DMS153 treated with DMSO at 0.1 percent for 48 hours (cell line): Measurements from ENCODE around the gene ALG2.
A peak's percentile ranks its signal among the peaks of the same experiment; 100 is the strongest.

ENCODE experiments used
- DNase-seq: peaks from one replicate; lab custom pipeline; 2025; ENCODE audit not compliant: unreplicated experiment; lab: John Stamatoyannopoulos, UW

The ALG2 gene, protein sequence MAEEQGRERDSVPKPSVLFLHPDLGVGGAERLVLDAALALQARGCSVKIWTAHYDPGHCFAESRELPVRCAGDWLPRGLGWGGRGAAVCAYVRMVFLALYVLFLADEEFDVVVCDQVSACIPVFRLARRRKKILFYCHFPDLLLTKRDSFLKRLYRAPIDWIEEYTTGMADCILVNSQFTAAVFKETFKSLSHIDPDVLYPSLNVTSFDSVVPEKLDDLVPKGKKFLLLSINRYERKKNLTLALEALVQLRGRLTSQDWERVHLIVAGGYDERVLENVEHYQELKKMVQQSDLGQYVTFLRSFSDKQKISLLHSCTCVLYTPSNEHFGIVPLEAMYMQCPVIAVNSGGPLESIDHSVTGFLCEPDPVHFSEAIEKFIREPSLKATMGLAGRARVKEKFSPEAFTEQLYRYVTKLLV

DNA sequence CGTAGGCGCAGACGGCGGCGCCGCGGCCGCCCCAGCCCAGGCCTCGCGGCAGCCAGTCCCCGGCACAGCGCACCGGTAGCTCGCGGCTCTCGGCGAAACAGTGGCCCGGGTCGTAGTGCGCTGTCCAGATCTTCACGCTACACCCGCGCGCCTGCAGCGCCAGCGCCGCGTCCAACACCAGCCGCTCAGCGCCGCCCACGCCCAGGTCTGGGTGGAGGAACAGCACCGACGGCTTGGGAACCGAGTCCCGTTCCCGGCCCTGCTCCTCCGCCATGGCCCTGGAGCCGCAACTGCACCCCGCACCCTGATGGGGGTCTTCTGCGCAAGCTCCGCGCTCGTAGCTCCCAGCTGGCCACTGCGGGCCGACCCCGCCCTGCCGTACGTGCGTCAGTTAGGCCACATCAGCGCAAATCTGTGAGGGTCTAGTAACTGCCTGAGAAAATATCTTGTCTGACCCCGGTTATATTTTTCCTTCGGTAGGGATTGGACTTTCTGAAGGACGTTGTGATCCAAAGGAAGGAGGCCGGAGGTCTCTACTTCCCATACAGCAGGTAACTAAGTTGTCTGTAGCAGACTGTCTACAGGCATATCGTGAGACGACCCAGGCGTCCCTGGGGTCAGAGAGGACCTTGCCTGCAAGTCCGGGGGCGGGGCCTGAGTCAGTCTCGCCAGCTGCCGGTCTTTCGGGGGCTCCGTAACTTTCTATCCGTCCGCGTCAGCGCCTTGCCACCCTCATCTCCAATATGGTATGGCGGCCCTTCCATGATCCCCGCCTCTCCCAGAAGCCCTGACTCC lies at the start of gene ALG2, which contains the start of gene SEC61B:
Gene ALG2 (minus strand): TSS at position 322 of the 795 bp plus-strand sequence. CDS start 48 bp downstream, at position 274.
Gene SEC61B (plus strand): TSS at position 662 of the 795 bp plus-strand sequence. CDS start 82 bp downstream, at position 744.
- DNase-seq, result peak; percentile 98

DNA sequence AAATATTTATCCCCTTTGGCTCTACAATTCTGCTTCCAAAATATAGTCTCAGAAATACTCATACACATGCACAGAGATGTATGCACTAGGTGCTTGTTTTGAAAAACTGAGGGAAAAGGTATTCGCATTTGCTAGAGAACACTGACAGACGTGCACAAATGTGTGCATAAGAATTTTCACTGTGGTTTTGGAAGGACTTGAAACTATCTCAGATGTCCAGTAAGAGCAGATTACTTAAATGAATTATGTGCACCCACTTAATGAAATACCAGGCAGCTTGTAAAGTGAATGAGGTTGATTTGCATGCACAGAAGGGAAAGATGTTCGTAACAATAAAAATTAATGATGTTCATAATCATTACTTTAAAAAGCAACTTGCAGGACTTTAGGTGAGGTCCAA lies 48.7 kb upstream of the ALG2 start:
- no peak for DNase-seq

DNA sequence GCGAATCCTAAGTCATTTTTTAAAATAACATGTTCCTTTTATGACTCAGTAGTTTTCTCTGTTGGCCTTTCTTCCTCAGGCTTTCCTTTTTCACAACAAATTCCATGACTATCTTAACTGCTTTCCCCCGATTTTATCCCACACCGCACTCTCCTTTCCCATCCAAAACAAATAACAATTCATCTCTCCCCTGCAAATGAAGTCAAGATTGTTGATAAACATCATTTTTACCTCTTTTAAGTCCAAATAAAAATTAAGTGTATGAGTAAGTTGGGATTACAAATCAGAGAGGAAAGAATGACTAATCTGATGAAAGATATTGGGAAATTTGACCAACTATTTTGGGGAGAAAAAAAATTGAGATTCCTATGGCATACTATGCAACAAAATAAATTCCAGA lies 47.7 kb upstream of the ALG2 start:
- no peak for DNase-seq

DNA sequence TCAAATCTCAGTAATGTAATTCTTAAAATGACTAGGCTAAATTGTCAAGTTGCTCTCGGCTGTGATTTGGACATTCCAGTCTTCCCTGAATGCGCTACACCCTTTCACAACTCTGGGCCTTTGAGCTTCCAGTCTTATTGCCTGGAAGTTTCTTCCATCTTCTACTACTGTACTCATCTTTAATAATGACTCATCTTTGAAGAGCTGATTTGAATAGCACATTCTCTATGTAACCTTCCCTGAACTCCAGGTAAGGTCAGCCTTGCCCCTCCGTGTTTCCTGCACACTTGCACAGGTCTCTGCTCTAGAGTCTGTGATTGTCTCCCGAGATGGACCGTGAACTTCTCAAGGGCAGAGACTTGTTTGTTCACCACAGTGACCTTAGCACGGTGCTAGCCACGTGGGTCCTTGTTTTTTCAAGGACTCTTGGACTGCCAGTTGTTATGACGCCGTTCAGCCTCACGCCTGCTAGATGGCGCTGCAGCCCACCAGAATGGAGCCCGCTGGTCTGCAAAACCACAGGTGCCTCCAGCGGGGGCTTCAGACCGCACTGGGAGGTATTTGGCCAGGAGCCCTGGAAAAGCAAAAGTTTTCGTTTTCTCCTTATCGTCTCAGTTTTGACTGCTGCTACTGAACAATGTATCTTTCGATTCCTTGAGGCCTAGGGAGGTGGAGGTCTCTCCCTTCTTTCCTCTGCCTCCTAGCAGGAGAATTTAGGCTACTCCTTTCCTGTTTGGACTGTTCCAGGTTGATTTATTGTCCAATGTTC lies 44.7 kb upstream of the ALG2 start:
- peak; percentile 4 for DNase-seq

DNA sequence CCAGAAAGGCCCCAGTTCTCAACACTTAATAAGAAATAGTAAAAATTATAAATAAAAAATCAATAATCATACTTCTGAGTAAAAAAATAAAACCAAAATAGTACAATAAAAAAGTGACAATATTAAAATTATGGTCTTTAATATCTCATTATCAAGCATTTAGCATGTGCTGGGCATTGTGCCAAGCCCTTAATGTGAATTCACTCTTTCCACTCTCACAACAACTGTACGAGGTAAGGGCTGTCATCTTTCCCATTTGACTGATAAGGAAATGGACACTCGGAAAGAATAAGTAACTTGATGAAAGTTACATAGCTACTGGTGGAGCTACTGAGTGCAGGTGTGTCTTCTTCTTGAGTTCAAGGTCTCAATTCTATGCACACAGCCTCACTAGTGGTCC lies 43.9 kb upstream of the ALG2 start:
- DNase-seq, result no peak

DNA sequence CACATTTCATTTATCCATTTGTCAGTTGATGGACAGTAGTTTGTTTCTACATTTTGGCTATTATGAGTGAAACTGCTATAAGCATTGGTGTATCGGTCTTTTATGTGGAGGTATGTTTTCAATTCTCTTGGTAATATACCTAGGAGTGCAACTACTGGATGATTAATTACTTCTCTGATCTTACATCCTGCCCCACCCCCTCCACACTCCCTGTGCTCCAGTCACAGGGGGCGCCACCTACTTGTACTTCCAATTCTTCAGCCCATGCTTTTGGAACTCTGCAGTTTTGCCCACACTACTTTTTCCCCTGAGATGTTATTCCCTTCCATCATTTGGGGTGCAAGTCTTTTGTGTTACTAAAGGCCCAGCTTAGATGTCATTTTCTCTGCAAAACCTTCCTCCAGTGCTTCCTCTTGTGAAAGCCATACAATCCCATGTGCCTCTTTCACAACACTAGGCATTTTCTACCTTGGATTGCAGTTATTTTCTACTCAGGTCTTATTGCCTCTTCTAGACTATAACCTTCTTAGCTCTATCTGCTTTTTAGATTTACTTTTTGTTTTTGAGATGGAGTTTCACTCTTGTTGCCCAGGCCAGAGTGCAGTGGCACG lies 42.4 kb upstream of the ALG2 start:
- DNase-seq, result no peak

DNA sequence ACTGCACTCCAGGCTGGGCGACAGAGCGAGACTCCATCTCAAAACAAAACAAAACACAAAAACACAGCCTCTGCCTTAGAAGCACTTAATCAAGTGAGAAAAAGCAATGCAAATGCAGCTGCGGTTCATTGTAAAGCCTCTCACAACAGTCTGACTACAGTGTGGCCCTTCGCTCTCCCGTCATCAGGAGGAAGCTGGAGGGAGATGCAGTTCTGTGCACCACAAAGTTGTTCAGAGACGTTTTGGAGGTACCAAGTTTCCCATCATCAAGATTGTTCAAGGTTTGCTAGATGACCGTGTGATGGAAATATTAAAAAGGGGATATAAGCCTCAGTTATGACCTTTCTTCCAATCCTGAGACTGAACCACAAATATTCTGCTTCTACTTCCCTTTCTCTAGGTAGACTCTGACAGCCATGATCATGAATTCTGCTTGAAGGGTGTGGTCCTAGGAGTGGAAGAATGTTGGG lies 41.2 kb upstream of the ALG2 start:
- DNase-seq, result no peak

DNA sequence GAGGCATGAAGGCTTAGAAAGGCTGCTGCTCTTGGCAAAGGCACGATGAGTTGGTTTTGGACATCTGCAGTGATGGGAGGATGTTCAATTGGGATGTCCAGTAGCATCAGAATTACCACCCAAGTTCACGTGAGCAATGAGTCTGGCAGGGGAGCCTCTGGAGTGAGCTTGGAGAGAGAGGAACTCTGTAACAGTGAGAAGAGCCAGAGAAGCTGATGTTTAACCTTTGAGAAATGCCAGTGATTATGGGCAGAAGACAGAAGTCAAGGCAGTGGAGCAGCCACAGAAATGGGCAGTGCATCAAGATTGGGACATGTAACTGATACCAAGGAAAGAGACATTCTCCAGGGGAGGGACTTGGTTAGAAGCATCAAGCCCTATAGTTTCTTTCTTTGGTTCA lies 40.2 kb upstream of the ALG2 start:
- DNase-seq, result no peak

DNA sequence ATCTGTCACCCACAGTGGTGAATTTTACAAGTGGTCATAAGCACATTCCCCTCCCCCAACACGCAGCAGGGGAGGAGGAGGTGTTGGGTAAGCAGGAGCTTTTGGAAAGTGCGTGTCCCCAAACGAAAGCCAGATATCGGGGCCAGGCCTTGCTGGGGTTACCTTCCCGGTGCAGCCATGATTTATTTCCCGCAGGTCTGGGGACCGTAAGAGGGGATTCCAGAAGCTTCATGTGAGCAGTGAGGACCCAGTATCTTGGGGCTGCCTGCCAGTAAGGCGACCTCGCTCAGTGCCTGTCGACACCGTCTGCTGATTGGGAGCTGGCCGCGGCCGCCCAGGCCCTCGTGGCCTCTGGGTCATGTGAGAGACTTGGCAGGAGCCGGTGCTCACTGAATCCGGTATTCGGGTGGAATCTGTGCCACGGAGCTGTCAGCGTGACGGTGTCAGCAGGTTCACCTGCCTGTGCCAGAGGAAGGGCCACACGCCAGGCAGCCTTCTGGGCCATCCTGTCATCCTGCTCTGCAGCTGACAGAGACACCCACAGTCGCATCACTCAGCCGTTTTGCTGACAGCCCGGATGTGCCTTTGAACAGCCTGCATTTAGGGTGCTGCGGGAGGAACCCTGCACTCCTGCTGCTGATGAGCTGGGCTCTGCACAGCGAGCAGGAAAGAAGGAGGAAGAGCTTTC lies 37.6 kb upstream of the ALG2 start:
- DNase-seq, result no peak

DNA sequence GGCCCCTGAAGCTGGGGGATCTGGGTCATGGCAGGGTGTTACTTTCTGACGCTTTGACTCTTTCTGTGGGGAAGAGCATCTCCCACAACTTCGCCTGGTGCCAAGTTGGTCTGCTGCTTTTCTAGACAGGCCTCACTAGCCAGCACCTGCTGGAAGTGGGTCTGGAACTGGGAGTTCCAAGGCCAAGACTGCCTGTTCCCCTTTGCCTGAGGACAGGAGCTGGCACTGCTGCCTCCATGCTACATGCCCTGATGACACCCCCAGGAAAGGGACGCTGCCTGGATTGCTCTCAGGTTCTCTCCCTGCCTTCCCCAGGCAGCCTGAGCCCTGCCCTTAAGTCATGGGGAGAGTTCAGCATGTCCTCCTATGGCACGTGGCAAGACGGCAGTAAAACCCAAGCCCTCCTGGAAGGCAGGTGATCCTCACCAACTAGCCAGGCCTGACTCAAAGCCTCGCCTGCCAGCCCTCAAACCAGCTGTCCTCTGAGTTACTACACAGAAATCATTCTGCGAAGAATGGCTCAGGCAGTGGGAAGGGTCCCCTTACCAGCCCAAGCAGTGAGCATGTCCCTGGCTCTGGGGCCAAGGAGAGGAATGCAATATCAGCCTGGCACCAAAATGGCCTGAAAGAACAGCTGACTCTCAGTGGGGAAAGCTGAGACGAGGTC lies 36.1 kb upstream of the ALG2 start:
- no peak for DNase-seq

DNA sequence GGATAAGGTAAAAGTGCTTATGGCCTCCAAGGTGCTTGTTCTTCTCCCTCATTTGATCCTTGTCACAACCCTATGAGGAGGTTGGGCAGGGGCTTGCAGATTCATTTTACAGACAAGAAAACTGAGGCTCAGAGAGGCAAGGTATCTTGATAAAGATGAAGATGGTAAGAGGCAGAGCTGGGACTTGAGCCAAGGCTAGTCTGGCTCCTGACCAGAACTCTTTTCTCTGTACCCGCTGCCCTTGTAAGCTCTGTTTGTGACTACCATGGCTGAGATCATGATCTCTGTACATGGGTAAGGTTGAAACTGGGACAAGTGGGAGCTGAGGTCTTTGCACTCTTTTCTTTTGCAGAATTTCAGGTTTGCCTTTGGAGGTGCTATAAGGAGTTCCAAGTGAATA lies 33.9 kb upstream of the ALG2 start:
- DNase-seq, result no peak

DNA sequence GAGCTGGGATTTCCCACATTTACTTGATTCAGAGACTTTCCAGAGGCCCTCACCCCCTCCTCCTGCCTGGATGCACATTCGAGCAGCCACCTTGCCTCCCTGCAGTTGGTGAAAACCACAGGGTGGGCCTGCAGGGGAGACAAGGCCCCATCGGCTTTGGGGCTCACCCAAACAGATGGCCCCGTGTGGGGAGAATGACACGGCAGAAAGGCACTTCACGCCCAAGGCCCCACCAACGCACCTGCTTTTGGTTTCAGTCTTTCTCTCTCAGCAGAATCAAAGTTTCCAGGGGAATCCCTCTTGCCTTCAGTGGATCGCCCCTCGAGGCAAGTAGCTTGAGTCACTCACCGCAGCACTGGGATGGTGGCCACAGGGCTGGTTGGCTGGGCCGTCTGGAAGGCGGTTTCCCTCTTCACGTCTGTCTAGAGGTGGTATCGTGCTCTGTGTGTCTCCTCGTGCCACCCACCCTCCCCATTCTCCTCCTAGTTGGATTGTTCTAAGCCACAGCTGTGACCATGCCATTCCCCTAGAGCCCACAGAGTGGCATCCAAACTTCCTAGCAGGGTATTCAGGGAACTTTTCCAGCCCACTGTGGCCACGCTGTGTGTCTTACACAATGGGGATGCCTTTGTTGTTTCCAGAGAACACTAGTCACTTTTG lies 32.2 kb upstream of the ALG2 start:
- DNase-seq, result no peak

DNA sequence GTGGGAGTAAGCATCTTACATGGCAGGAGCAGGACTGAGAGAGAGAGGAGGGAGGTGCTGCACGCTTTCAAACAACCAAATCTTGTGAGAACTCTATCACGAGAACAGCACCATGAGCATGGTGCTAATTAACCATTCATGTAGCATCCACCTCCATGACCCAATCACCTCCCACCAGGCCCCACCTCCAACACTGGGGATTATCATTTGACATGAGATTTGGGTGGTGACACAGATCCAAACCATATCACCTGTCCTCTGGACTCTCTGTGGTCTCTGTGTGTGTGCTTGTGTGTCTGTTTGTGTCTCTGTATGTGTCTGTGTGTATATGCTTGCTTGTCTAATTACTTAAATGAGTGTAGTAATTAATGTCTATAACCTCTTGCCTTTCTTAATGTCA lies 31.4 kb upstream of the ALG2 start:
- no peak for DNase-seq

DNA sequence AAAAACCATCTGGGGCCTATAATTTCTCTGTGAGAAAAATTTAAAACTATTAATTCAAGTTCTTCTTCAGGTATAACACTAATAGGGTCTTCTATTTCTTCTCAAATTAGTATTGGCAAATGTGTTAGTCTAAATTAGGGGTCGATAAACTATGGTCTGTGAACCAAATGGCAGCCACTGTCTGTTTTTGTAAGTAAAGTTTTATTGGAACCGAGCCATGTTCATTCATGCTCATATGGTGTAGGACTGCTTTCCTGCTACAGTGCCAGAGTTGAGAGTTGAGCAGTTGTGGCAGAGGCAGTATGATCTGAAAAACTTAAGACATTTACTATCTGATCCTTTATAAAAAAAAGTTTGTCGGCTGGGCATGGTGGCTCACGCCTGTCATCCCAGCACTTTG lies 29.4 kb upstream of the ALG2 start:
- no peak for DNase-seq

DNA sequence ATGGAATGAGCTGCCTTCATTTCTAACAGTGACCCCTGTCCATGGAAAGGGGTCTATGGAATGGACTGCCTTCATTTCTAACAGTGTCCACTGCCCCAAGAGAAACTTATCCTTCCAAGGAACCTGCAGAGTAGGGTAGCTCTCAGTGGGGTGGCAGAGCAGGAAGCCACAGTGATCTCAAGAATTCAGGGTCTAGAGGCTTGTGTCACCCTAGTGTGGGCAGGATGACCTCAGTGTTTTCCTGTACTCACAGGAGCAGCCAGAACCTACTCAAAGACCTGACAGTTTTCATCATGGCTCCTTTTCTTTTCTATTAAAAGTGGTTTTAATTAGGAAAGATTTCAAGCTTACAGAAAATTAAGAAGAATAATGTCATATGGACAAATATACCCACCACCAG lies 27.9 kb upstream of the ALG2 start:
- DNase-seq, result no peak

DNA sequence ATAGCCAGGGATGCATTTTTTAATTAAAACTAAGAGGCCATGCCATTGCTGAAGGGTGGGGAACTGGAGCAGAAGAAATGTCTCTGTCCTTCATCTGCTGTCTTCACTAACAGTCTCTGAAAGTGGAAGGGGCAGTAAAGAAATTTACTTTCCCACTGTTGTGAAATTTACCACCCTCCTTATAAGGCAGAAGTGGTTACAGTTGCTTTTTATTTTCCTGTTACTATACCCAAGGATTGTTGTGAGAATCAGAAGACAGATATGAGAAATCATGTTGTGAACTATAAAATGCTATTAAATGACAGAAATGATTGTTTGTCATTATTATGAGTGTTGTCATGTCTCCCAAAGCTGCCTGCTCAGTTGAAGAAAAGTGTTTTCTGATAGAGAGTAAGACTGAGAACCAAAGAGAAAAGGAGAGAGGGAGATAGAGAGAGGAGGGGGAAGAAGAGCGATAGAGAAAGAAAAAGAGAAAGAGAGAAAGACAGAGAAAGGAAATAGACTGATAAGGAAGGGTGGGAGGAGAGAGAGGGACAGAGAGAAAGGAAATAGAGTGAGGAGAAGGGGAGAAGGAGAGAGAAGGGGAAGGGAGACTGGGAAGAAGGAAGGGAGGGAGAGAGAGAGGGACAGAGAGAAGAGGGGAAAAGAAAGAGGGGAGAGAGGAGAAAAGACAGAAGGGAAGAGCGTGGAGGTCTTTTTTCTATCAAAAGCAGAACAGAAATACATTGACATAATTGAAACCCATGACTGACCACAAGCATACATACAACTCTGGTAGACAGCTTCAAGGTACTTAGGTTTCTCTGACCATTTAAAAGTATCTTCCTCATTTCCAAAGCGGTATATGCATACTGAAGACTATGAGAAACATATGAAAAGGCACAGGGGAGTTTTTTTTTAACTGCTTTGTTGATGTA lies 22.9 kb upstream of the ALG2 start:
- DNase-seq, result no peak

DNA sequence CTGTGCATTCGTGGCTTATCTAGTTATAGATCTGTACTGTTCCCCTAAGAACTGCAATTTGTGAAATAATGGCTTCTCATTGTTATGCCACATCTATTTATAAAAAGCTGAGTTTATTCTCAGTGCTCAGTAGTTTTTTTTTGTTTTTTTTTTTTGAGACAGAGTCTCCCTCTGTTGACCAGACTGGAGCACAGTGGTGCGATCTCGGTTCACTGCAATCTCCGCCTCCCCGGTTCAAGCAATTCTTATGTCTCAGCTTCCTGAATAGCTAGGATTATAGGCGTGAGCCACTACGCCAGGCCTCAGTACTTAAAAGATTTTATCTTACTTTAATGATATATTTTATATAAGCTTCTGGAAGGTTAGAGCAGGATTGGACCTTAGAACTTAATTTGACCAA lies 19.4 kb upstream of the ALG2 start:
- no peak for DNase-seq

DNA sequence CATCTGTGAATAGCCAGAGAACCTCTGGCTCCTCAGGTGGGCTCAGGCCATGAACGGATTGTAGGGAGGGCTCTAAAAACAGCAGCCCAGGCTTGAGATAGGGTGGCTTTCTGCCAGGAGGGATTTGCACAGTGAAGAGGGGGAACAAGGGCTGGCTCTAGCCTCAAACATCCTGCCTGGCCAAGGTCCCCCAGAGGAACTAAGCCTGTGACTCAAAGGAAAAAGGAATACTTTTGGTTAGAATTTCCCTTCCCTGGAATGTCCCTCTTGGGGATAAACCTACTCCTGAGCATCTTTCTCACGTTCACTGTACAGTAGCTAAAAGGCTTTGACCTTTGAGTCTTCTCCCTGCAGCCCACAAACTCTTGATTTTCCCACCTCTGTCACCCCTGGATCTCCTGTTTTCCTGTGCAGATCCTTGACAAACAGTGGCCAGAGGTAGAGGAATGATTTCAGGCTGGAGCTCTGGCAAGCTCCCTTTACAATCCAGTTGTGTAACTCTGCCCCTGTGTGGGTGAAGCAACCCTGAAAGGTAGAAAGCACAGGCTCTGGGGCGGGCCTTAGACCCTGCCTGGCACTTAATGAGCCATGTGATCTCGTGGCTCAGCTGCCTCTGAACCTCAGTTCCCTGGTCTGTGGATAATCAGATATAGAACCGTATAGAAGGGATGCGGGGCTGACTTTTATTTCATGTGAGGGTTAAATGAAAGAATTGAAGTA lies 17.8 kb upstream of the ALG2 start:
- DNase-seq, result no peak
